Stimulated activated CD4-positive, alpha-beta T cell treated with anti-CD3 and anti-CD28 coated beads, Interleukin-4, amount 100 ng/mL, for 24 hours (primary cell): Measurements from ENCODE around the gene DPH7.
"Not testable (repeated sequence)": the region's sequence is repeated elsewhere in the genome, so short reads cannot be mapped to it uniquely, and the experiment has no call there.

ENCODE experiments used
- DNase-seq: peaks from one replicate; pipeline ENCODE4 v3.0.0-alpha.2; 2020

The DPH7 gene

GRCh38 chr9:137606005-137606621, 27.4 kb upstream of the DPH7 start:
- no peak for DNase-seq

GRCh38 chr9:137605121-137606004, 26.6 kb upstream of the DPH7 start, which contains the start of gene ARRDC1:
ARRDC1 (plus strand) TSS chr9:137605686; CDS start chr9:137605718, 32 bp downstream.
- DNase-seq = peak; percentile 92

GRCh38 chr9:137604345-137605086, 25.8 kb upstream of the DPH7 start:
- no peak for DNase-seq

GRCh38 chr9:137603879-137604278, 25.2 kb upstream of the DPH7 start:
- DNase-seq = no peak

GRCh38 chr9:137602661-137603060, 23.9 kb upstream of the DPH7 start:
- DNase-seq = no peak

- DNase-seq = no peak
Observed at GRCh38 chr9:137598943-137599342, 20.2 kb upstream of the DPH7 start.

GRCh38 chr9:137596577-137596976, 17.9 kb upstream of the DPH7 start:
- not testable (repeated sequence) for DNase-seq

GRCh38 chr9:137593176-137593575, 14.5 kb upstream of the DPH7 start:
- no peak for DNase-seq

- DNase-seq = no peak
Observed at GRCh38 chr9:137592767-137593166, 14.0 kb upstream of the DPH7 start.

- peak; percentile 88 for DNase-seq
Observed at GRCh38 chr9:137590469-137591383, 12.0 kb upstream of the DPH7 start, which contains the start of gene ZMYND19. ZMYND19 (minus strand) TSS chr9:137590512; CDS start chr9:137590263, 249 bp downstream.

GRCh38 chr9:137590123-137590468, 11.4 kb upstream of the DPH7 start:
- no peak for DNase-seq

GRCh38 chr9:137589441-137590122, 10.9 kb upstream of the DPH7 start:
- no peak for DNase-seq

GRCh38 chr9:137588891-137589290, 10.2 kb upstream of the DPH7 start:
- DNase-seq = no peak

GRCh38 chr9:137588311-137588710, 9.6 kb upstream of the DPH7 start:
- no peak for DNase-seq

- no peak for DNase-seq
Observed at GRCh38 chr9:137586854-137587253, 8.1 kb upstream of the DPH7 start.

- DNase-seq = no peak
Observed at GRCh38 chr9:137583957-137584356, 5.2 kb upstream of the DPH7 start.

- DNase-seq = no peak
Observed at GRCh38 chr9:137583347-137583746, 4.6 kb upstream of the DPH7 start.

- DNase-seq = no peak
Observed at GRCh38 chr9:137582286-137582860, 3.6 kb upstream of the DPH7 start.

- no peak for DNase-seq
Observed at GRCh38 chr9:137581361-137582285, 2.9 kb upstream of the DPH7 start.

GRCh38 chr9:137580954-137581322, 2.2 kb upstream of the DPH7 start:
- DNase-seq = no peak
